ENCODE data around the gene MDK.
A peak's percentile ranks its signal among the peaks of the same experiment; 100 is the strongest.

Gene MDK

GRCh38 chr11:46381048-46381818, at the start of gene MDK:
Gene MDK, plus strand, starts transcription at chr11:46381669. Its CDS starts 389 bp downstream, at chr11:46382058.
- no peak for TF ChIP-seq CTCF (IDR thresholded peaks at IDR 0.05; ENCODE audit: low read depth, low read length)
- in situ Hi-C loops (cut with HindIII; ENCODE audit: low sequenced_read_pairs): no loop called here
- peak within 1 kb of the TSS; percentile 55 for H3K4me3 ChIP-seq (ENCODE audit: low read depth, low read length)
- DNase-seq (ENCODE audit: low read depth, low spot score): no peak

- in situ Hi-C loops (cut with HindIII; ENCODE audit: low sequenced_read_pairs): no loop called here
- H3K4me3 ChIP-seq (ENCODE audit: low read depth, low read length): no peak overlapping the region
- DNase-seq (ENCODE audit: low read depth, low spot score): no peak
- TF ChIP-seq CTCF (IDR thresholded peaks at IDR 0.05; ENCODE audit: low read depth, low read length): no peak
Measured at GRCh38 chr11:46332093-46332567, 49.3 kb upstream of the MDK start.

- in situ Hi-C loops (cut with HindIII; ENCODE audit: low sequenced_read_pairs): no loop called here
- peak overlapping the region; percentile 12 for H3K4me3 ChIP-seq (ENCODE audit: low read depth, low read length)
- no peak for DNase-seq (ENCODE audit: low read depth, low spot score)
- TF ChIP-seq CTCF (IDR thresholded peaks at IDR 0.05; ENCODE audit: low read depth, low read length): no peak
Measured at GRCh38 chr11:46332568-46333393, 48.7 kb upstream of the MDK start.

GRCh38 chr11:46333394-46333947, 48.0 kb upstream of the MDK start:
- no peak for DNase-seq (ENCODE audit: low read depth, low spot score)
- H3K4me3 ChIP-seq (ENCODE audit: low read depth, low read length): peak overlapping the region; percentile 5
- in situ Hi-C loops (cut with HindIII; ENCODE audit: low sequenced_read_pairs): no loop called here
- TF ChIP-seq CTCF (IDR thresholded peaks at IDR 0.05; ENCODE audit: low read depth, low read length): no peak

GRCh38 chr11:46334211-46334610, 47.3 kb upstream of the MDK start:
- in situ Hi-C loops (cut with HindIII; ENCODE audit: low sequenced_read_pairs): no loop called here
- DNase-seq (ENCODE audit: low read depth, low spot score): no peak
- H3K4me3 ChIP-seq (ENCODE audit: low read depth, low read length): no peak overlapping the region
- no peak for TF ChIP-seq CTCF (IDR thresholded peaks at IDR 0.05; ENCODE audit: low read depth, low read length)

- DNase-seq (ENCODE audit: low read depth, low spot score): no peak
- in situ Hi-C loops (cut with HindIII; ENCODE audit: low sequenced_read_pairs): no loop called here
- no peak overlapping the region for H3K4me3 ChIP-seq (ENCODE audit: low read depth, low read length)
- TF ChIP-seq CTCF (IDR thresholded peaks at IDR 0.05; ENCODE audit: low read depth, low read length): no peak
Measured at GRCh38 chr11:46335271-46335670, 46.2 kb upstream of the MDK start.

All from astrocyte of the spinal cord (primary cell).